Central memory CD4-positive, alpha-beta T cell (primary cell): Measurements from ENCODE around the gene ENTR1.
A peak's percentile ranks its signal among the peaks of the same experiment; 100 is the strongest.
"Not testable (repeated sequence)": the region's sequence is repeated elsewhere in the genome, so short reads cannot be mapped to it uniquely, and the experiment has no call there.

Experiments used
- DNase-seq: peaks from one replicate; pipeline ENCODE4 v3.0.0; 2022

ENTR1 gene

GRCh38 chr9:136437839-136438547 lies 27.6 kb upstream of the ENTR1 start:
- DNase-seq: peak; percentile 25

GRCh38 chr9:136437430-136437829 lies 27.0 kb upstream of the ENTR1 start:
- DNase-seq: no peak

GRCh38 chr9:136436055-136436634 lies 25.7 kb upstream of the ENTR1 start:
- DNase-seq: no peak

GRCh38 chr9:136434580-136435169 lies 24.3 kb upstream of the ENTR1 start:
- no peak for DNase-seq

GRCh38 chr9:136433849-136434579 lies 23.6 kb upstream of the ENTR1 start:
- no peak for DNase-seq

GRCh38 chr9:136433043-136433715 lies 22.8 kb upstream of the ENTR1 start:
- no peak for DNase-seq

GRCh38 chr9:136432591-136432990 lies 22.2 kb upstream of the ENTR1 start:
- no peak for DNase-seq

GRCh38 chr9:136431782-136432350 lies 21.5 kb upstream of the ENTR1 start:
- DNase-seq: no peak

GRCh38 chr9:136430588-136431234 lies 20.3 kb upstream of the ENTR1 start:
- DNase-seq: no peak

GRCh38 chr9:136429683-136430491 lies 19.5 kb upstream of the ENTR1 start:
- DNase-seq: no peak

- no peak for DNase-seq
These were observed 18.7 kb upstream of the ENTR1 start for GRCh38 chr9:136429075-136429628.

- no peak for DNase-seq
These were observed 16.4 kb upstream of the ENTR1 start for GRCh38 chr9:136426787-136427186.

- DNase-seq: not testable (repeated sequence)
These were observed 15.0 kb upstream of the ENTR1 start for GRCh38 chr9:136425367-136425766.

GRCh38 chr9:136424750-136425362 lies 14.4 kb upstream of the ENTR1 start:
- DNase-seq: no peak

GRCh38 chr9:136423432-136424146 lies 13.2 kb upstream of the ENTR1 start:
- DNase-seq: no peak

GRCh38 chr9:136422876-136423275 lies 12.5 kb upstream of the ENTR1 start:
- no peak for DNase-seq

- no peak for DNase-seq
These were observed 11.4 kb upstream of the ENTR1 start for GRCh38 chr9:136421791-136422190.

- DNase-seq: no peak
These were observed 8.6 kb upstream of the ENTR1 start for GRCh38 chr9:136419092-136419420.

- DNase-seq: no peak
These were observed 8.0 kb upstream of the ENTR1 start for GRCh38 chr9:136418182-136419091.
